Measurements from ENCODE around the gene MRNIP. TPM values are rescaled to one million over a fixed set of nuclear protein-coding genes. Genes with fewer than 3 reads are reported as not detected.
A peak's percentile ranks its signal among the peaks of the same experiment; 100 is the strongest.
"Not testable (repeated sequence)": the region's sequence is repeated elsewhere in the genome, so short reads cannot be mapped to it uniquely, and the experiment has no call there.

Gene MRNIP
- total RNA-seq, 1 experiment from 2014 or later: 15.9 TPM

- DNase-seq (ENCODE audit: low spot score): no peak
Observed at GRCh38 chr5:179840321-179840720, 18.3 kb downstream of the MRNIP start.

GRCh38 chr5:179839328-179840256, 19.0 kb downstream of the MRNIP start:
- DNase-seq (ENCODE audit: low spot score): peak; percentile 62

GRCh38 chr5:179837076-179838011, 21.3 kb downstream of the MRNIP start:
- DNase-seq (ENCODE audit: low spot score): no peak

- DNase-seq (ENCODE audit: low spot score): peak; percentile 74
Observed at GRCh38 chr5:179836225-179837019, 22.2 kb downstream of the MRNIP start.

- not testable (repeated sequence) for DNase-seq (ENCODE audit: low spot score)
Observed at GRCh38 chr5:179834871-179835270, 23.7 kb downstream of the MRNIP start.

- no peak for DNase-seq (ENCODE audit: low spot score)
Observed at GRCh38 chr5:179834120-179834519, 24.5 kb downstream of the MRNIP start.

GRCh38 chr5:179833709-179834070, 24.9 kb downstream of the MRNIP start:
- no peak for DNase-seq (ENCODE audit: low spot score)

- DNase-seq (ENCODE audit: low spot score): no peak
Observed at GRCh38 chr5:179833056-179833708, 25.4 kb downstream of the MRNIP start.

GRCh38 chr5:179832039-179832745, 26.4 kb downstream of the MRNIP start:
- DNase-seq (ENCODE audit: low spot score): no peak

- no peak for DNase-seq (ENCODE audit: low spot score)
Observed at GRCh38 chr5:179830818-179831468, 27.7 kb downstream of the MRNIP start.

- DNase-seq (ENCODE audit: low spot score): no peak
Observed at GRCh38 chr5:179829732-179830435, 28.7 kb downstream of the MRNIP start.

GRCh38 chr5:179828756-179829421, 29.7 kb downstream of the MRNIP start:
- no peak for DNase-seq (ENCODE audit: low spot score)

GRCh38 chr5:179827680-179828079, 30.9 kb downstream of the MRNIP start:
- DNase-seq (ENCODE audit: low spot score): peak; percentile 88

- no peak for DNase-seq (ENCODE audit: low spot score)
Observed at GRCh38 chr5:179825655-179826182, 32.9 kb downstream of the MRNIP start.

GRCh38 chr5:179824745-179825112, 33.9 kb downstream of the MRNIP start:
- DNase-seq (ENCODE audit: low spot score): no peak

- DNase-seq (ENCODE audit: low spot score): no peak
Observed at GRCh38 chr5:179823937-179824744, 34.5 kb downstream of the MRNIP start.

- DNase-seq (ENCODE audit: low spot score): no peak
Observed at GRCh38 chr5:179822444-179822990, 36.1 kb downstream of the MRNIP start.

Data from A172 (cell line).